Thyroid gland (tissue), 4 donors: ENCODE data around the gene CACNA1E. TPM values are rescaled to one million over a fixed set of nuclear protein-coding genes. Genes with fewer than 3 reads are reported as not detected.

Source experiments
- DNase-seq, 2 donors: peaks; one replicate each; pipeline ENCODE4 v3.0.0-alpha.2; 2019
- H3K27ac ChIP-seq, 3 donors: fragments of 200-600 bp; sonication (generic); 1 replicate in 2 of 3; 2 replicates in 1 of 3; pipeline ENCODE4 v1.5.1; 2016 to 2019; ENCODE audit warnings: mild to moderate bottlenecking in 1 of 3, moderate library complexity in 1 of 3
- H3K27me3 ChIP-seq: fragments of 200-600 bp; sonication (generic); one replicate; pipeline ENCODE4 v1.5.1; 2019
- H3K36me3 ChIP-seq, 2 donors: fragments of 200-600 bp; sonication (generic); one replicate each; pipeline ENCODE4 v1.5.1; 2016 to 2019
- H3K4me1 ChIP-seq, 2 donors: fragments of 200-600 bp; sonication (generic); one replicate each; pipeline ENCODE4 v1.5.1; 2017 to 2019
- H3K4me3 ChIP-seq, 3 donors: fragments of 200-600 bp; sonication (generic); replicated peaks in 1 of 3; 1 replicate in 2 of 3; 2 replicates in 1 of 3; pipeline ENCODE4 v1.5.1; 2016; ENCODE audit warnings: mild to moderate bottlenecking in 1 of 3
- H3K9me3 ChIP-seq: fragments of 200-600 bp; sonication (generic); one replicate; pipeline ENCODE4 v1.5.1; 2017
- POLR2A ChIP-seq, 2 donors: fragments of 450-650 bp; IDR thresholded peaks; one replicate each; pipeline ENCODE4 v1.6.1; 2017; ENCODE audit warnings: antibody characterized with exemption in 2 of 2, mild to moderate bottlenecking in 2 of 2, moderate library complexity in 1 of 2
- WGBS, 2 donors: methylation state at CpG; one replicate each; pipeline ENCODE4 v1.1.5; 2017; 5-methylcytosine and 5-hydroxymethylcytosine counted together
- intact Hi-C: fragments of 100-400 bp; cut with DNase I; formaldehyde crosslinking; loops from one replicate; pipeline ENCODE4 v1.15.1; 2023
- total RNA-seq, 4 donors: library from RNA; depleted of rRNA; stranded (reverse); fragments of >200 nt; gene quantifications; one replicate each; pipeline ENCODE4 v1.2.3, GENCODE V29; 2016
- TF ChIP-seq, protein P1 (sequence below), 6 experiments: fragments of 200-600 bp in 3 of 6; fragments of 450-650 bp in 3 of 6; sonication (generic) in 3 of 6; IDR thresholded peaks; one replicate each; pipeline ENCODE4 v1.5.1; 2016 to 2019; ENCODE audit warnings: antibody characterized with exemption in 6 of 6, mild to moderate bottlenecking in 2 of 6, inconsistent platforms in 1 of 6, moderate library complexity in 1 of 6

CACNA1E gene
- total RNA-seq, 4 donors from 2014 or later: under 0.01 to 0.46 (median 0.15) TPM

DNA sequence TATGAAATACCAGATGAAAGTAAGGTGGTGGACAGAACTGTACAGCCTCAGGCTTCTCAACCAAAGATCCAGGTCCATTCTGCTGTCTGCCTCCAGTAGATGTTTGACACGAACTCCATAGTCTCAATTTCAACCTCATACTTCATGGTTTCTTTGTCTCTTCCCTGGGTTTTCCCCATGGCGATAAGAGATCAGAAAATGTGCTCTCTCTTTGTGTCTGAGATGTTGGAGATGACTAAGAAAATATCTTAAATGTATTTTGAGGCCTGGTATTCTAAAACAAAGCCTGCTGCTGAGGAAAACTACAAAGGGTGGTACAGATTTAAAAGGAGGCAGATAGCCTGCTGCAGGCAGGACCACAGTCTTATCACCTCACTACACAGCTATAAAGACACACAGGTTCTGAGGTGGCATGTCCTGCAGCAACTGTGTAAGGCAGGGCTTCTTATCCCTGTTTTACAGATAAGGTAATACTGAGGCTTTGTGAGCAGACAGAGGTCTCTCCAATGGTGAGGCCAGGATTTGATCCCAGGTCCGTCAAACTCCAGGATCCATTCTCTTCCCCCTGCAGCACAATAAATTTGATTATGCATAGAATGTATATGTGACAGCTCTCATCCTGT is 40.0 kb upstream of the CACNA1E start:
- Histone ChIP-seq H3K9me3 (no peaks in the 10 kb centered on the region), H3K36me3 (no peaks in the 10 kb centered on the region), H3K4me3 (no peak overlapping the region), H3K27ac (no peak overlapping the region), H3K27me3 (no peaks in the 10 kb centered on the region), H3K4me1 (no peaks in the 10 kb centered on the region)
- no peak for DNase-seq
- TF ChIP-seq, protein P1, sequence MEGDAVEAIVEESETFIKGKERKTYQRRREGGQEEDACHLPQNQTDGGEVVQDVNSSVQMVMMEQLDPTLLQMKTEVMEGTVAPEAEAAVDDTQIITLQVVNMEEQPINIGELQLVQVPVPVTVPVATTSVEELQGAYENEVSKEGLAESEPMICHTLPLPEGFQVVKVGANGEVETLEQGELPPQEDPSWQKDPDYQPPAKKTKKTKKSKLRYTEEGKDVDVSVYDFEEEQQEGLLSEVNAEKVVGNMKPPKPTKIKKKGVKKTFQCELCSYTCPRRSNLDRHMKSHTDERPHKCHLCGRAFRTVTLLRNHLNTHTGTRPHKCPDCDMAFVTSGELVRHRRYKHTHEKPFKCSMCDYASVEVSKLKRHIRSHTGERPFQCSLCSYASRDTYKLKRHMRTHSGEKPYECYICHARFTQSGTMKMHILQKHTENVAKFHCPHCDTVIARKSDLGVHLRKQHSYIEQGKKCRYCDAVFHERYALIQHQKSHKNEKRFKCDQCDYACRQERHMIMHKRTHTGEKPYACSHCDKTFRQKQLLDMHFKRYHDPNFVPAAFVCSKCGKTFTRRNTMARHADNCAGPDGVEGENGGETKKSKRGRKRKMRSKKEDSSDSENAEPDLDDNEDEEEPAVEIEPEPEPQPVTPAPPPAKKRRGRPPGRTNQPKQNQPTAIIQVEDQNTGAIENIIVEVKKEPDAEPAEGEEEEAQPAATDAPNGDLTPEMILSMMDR (IDR thresholded peaks at IDR 0.05): no peak
- TF ChIP-seq POLR2A (IDR thresholded peaks at IDR 0.05): no peak
- intact Hi-C loops: no loop called here
- WGBS, 2 donors: 88% methylated on average over 3 of the region's 3 CpGs

DNA sequence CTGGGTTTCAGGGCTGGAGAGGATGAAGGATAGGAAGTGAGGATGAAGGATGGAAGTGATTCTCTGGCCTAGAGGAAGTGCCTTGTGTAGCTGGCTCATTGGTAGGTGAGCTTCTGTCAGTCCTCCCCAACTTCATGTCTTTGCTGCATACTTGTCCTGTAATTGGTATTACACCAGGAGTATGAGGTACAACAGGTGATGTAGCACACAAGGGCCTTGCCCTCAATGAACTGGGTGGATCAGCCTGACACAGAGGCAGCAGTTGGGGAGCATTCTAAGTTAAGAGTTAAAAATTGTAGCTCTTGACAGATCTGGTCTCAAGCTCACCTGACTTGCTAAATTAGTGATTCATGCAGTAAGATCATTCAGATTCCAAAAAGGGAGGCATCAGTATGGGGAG is 37.9 kb upstream of the CACNA1E start:
- intact Hi-C loops: no loop called here
- TF ChIP-seq POLR2A (IDR thresholded peaks at IDR 0.05): no peak
- TF ChIP-seq, protein P1 (IDR thresholded peaks at IDR 0.05): no peak
- no peak for DNase-seq
- Histone ChIP-seq H3K27me3 (no peaks in the 10 kb centered on the region), H3K36me3 (no peaks in the 10 kb centered on the region), H3K4me1 (no peaks in the 10 kb centered on the region), H3K9me3 (no peaks in the 10 kb centered on the region), H3K27ac (no peak overlapping the region), H3K4me3 (no peak overlapping the region)

DNA sequence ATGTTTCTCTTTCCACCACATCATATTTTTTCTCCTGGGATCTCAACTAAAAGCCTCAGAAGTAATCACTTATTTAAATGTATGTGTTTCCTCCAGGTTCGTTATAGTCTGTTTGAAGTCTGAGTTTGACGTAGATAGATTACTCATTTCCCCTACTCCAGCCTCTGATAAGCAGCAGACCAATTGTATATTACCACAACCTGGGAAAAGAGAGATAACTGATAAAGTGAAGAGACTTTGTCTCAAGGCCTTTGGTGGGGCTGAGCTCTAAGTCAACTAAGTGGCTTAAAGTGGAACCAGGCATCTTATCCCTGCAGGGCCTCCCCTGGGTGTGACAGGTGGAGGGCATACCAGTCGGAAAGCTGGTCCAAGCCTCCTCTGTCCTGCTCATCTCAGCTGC is 34.9 kb upstream of the CACNA1E start:
- no peaks in the 10 kb centered on the region for H3K9me3 ChIP-seq
- intact Hi-C loops: no loop called here
- no peak overlapping the region for H3K4me3 ChIP-seq
- H3K36me3 ChIP-seq: no peaks in the 10 kb centered on the region
- DNase-seq: no peak
- WGBS, 2 donors: 61 to 64% methylated on average over 3 of the region's 3 CpGs
- no peak overlapping the region for H3K27ac ChIP-seq
- H3K27me3 ChIP-seq: no peaks in the 10 kb centered on the region
- TF ChIP-seq POLR2A (IDR thresholded peaks at IDR 0.05): no peak
- TF ChIP-seq, protein P1 (IDR thresholded peaks at IDR 0.05): no peak
- no peaks in the 10 kb centered on the region for H3K4me1 ChIP-seq

DNA sequence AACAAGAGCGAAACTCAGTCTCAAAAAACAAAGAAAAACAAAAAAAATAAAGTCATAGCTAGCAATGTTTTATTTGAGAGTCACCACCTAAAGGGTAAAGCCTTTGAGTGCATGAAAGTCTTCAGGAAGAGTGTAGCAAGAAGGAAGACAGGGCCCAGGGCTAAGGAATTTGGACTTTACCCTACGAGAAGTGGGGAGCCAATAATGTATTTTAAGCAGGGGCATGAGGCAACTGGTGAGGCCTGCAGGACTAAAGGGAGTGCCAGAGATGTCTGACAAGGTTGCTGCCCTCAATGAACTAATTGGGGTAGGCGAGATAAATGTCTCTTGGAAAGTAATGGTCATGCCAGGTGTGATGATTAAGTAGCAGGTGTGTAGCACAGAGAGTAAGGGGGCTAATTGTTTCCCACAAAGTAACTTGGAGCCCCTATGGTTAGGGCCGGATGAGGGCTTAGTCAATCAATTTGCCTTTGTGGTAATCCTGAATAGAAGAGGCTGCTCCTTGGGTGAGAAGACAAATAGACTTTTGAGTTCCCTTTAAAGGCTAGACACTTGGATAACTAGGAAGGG is 31.6 kb upstream of the CACNA1E start:
- no peaks in the 10 kb centered on the region for H3K27me3 ChIP-seq
- intact Hi-C loops: no loop called here
- no peaks in the 10 kb centered on the region for H3K4me1 ChIP-seq
- TF ChIP-seq POLR2A (IDR thresholded peaks at IDR 0.05): no peak
- TF ChIP-seq, protein P1 (IDR thresholded peaks at IDR 0.05): no peak
- H3K36me3 ChIP-seq: no peaks in the 10 kb centered on the region
- no peak overlapping the region for H3K4me3 ChIP-seq
- H3K9me3 ChIP-seq: no peaks in the 10 kb centered on the region
- H3K27ac ChIP-seq: no peak overlapping the region
- WGBS, 2 donors: 84 to 91% methylated on average over 4 of the region's 4 CpGs
- no peak for DNase-seq

DNA sequence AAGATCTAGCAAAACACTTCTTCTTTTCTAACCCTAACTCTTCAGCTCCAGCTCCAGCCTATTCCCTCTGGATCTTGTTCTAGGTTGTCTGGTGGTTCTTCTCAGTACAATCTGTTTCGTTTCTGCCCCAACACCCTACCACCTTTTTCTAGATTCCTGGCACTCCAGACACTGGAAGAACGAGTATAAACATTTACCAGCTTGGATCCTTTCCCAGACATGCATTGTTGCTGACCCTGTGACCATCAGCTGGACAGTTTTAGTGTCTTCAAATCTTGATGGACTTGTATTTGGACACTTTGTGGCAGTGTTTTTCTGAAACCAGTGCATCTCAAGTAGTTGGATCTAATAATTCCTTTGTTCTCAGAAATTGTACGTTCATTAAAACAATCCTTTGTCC is 30.6 kb upstream of the CACNA1E start:
- TF ChIP-seq POLR2A (IDR thresholded peaks at IDR 0.05): no peak
- TF ChIP-seq, protein P1 (IDR thresholded peaks at IDR 0.05): no peak
- no peaks in the 10 kb centered on the region for H3K36me3 ChIP-seq
- no peak overlapping the region for H3K27ac ChIP-seq
- no peaks in the 10 kb centered on the region for H3K4me1 ChIP-seq
- H3K4me3 ChIP-seq: no peak overlapping the region
- 37 to 45% methylated on average over 3 of the region's 3 CpGs for WGBS, 2 donors
- no peaks in the 10 kb centered on the region for H3K9me3 ChIP-seq
- no peaks in the 10 kb centered on the region for H3K27me3 ChIP-seq
- intact Hi-C loops: no loop called here
- no peak for DNase-seq
